ENCODE results near the gene SAMSN1. TPM values are rescaled to one million over a fixed set of nuclear protein-coding genes. Genes with fewer than 3 reads are reported as not detected.

The SAMSN1 gene
- total and polyA plus RNA-seq, 7 donors, result 4.4 to 16.4 (median 7.5) TPM

GRCh38 chr21:14582934-14583628, 37.0 kb upstream of the SAMSN1 start:
- intact Hi-C loops (cut with DNase I), result no loop called here
- no peak overlapping the region for H3K27ac ChIP-seq
- no peaks in the 10 kb centered on the region for H3K27me3 ChIP-seq
- TF ChIP-seq POLR2AphosphoS5 (IDR thresholded peaks at IDR 0.05), result no peak
- no peak for TF ChIP-seq POLR2A (IDR thresholded peaks at IDR 0.05)
- TF ChIP-seq, protein P1, sequence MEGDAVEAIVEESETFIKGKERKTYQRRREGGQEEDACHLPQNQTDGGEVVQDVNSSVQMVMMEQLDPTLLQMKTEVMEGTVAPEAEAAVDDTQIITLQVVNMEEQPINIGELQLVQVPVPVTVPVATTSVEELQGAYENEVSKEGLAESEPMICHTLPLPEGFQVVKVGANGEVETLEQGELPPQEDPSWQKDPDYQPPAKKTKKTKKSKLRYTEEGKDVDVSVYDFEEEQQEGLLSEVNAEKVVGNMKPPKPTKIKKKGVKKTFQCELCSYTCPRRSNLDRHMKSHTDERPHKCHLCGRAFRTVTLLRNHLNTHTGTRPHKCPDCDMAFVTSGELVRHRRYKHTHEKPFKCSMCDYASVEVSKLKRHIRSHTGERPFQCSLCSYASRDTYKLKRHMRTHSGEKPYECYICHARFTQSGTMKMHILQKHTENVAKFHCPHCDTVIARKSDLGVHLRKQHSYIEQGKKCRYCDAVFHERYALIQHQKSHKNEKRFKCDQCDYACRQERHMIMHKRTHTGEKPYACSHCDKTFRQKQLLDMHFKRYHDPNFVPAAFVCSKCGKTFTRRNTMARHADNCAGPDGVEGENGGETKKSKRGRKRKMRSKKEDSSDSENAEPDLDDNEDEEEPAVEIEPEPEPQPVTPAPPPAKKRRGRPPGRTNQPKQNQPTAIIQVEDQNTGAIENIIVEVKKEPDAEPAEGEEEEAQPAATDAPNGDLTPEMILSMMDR (IDR thresholded peaks at IDR 0.05), result no peak
- no peak for TF ChIP-seq EP300 (IDR thresholded peaks at IDR 0.05)
- no peaks in the 10 kb centered on the region for H3K36me3 ChIP-seq
- H3K4me1 ChIP-seq, result no peaks in the 10 kb centered on the region
- no peak overlapping the region for H3K4me3 ChIP-seq
- 87 to 93% methylated on average over 10 of the region's 10 CpGs for WGBS, 2 donors
- no peaks in the 10 kb centered on the region for H3K9me3 ChIP-seq
- DNase-seq, result no peak

- H3K4me1 ChIP-seq, result no peaks in the 10 kb centered on the region
- intact Hi-C loops (cut with DNase I), result no loop called here
- no peak overlapping the region for H3K4me3 ChIP-seq
- TF ChIP-seq POLR2A (IDR thresholded peaks at IDR 0.05) (no peak), POLR2AphosphoS5 (IDR thresholded peaks at IDR 0.05) (no peak), EP300 (IDR thresholded peaks at IDR 0.05) (no peak)
- TF ChIP-seq, protein P1 (IDR thresholded peaks at IDR 0.05), result no peak
- H3K27ac ChIP-seq, result no peak overlapping the region
- no peak for DNase-seq
- 85 to 90% methylated on average over 6 of the region's 6 CpGs for WGBS, 2 donors
- H3K27me3 ChIP-seq, result no peaks in the 10 kb centered on the region
- H3K36me3 ChIP-seq, result no peaks in the 10 kb centered on the region
- H3K9me3 ChIP-seq, result no peaks in the 10 kb centered on the region
Measured at GRCh38 chr21:14581902-14582457, 35.9 kb upstream of the SAMSN1 start.

DNA sequence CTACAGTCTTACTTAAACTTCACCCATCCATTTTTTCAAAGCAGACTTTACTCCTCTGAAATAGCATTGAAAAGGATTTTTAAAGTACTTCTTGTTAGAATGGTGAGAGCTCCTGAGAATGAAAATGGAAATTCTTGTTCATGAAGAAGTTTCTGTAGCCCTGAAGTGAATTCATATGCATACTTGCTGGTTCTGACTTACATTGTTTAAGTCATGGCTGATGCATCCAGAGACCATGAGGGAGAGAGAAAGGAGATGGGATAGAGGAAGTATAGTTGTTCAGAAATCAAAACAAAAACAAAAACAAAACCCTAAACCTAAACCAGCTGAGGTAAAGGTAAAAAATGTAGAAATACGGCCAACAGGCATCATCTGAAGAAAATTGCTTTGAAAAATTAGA, 27.1 kb upstream of the SAMSN1 start:
- DNase-seq, result no peak
- intact Hi-C loops (cut with DNase I), result no loop called here
- H3K27ac ChIP-seq, result no peak overlapping the region
- no peaks in the 10 kb centered on the region for H3K4me1 ChIP-seq
- H3K27me3 ChIP-seq, result no peaks in the 10 kb centered on the region
- no peaks in the 10 kb centered on the region for H3K9me3 ChIP-seq
- TF ChIP-seq POLR2AphosphoS5 (IDR thresholded peaks at IDR 0.05), result no peak
- TF ChIP-seq POLR2A (IDR thresholded peaks at IDR 0.05), result no peak
- WGBS, 2 donors, result 87 to 96% methylated on average over 1 of the region's 1 CpG
- no peak overlapping the region for H3K4me3 ChIP-seq
- no peaks in the 10 kb centered on the region for H3K36me3 ChIP-seq

DNA sequence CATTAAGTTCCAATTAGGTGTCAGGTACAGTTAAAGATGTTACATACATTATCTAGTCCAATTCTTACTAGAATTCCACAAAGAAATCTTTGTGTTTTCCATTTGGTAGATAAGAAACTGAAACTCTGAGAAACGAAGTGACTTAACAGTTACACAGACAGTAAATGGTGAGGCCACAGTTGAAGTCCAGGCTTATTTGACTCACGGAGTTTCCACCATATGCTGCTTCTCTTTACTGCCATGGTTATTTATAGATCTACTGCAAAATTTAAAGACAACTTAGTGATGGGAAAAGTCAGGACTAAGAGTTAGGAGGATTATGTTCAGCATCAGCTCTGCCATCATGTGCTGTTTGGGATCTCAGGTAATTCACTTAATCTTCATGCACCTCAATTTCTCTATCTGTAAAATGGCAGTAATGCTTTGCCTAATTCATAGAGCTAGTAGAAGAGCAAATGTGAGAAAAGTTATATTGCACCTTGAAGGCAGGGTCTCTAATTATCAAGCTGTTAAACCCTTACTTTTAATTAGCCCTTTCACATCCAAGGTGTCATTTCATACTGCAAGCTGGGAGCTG, 26.2 kb upstream of the SAMSN1 start:
- H3K27me3 ChIP-seq, result no peaks in the 10 kb centered on the region
- intact Hi-C loops (cut with DNase I), result no loop called here
- H3K4me3 ChIP-seq, result no peak overlapping the region
- DNase-seq, result no peak
- whole genome bisulfite sequencing, 2 donors, result 59 to 60% methylated on average over 2 of the region's 2 CpGs
- H3K27ac ChIP-seq, result no peak overlapping the region
- H3K4me1 ChIP-seq, result no peaks in the 10 kb centered on the region
- no peaks in the 10 kb centered on the region for H3K9me3 ChIP-seq
- TF ChIP-seq POLR2AphosphoS5 (IDR thresholded peaks at IDR 0.05) (no peak), POLR2A (IDR thresholded peaks at IDR 0.05) (no peak), EP300 (IDR thresholded peaks at IDR 0.05) (no peak)
- TF ChIP-seq, protein P1 (IDR thresholded peaks at IDR 0.05), result no peak
- no peaks in the 10 kb centered on the region for H3K36me3 ChIP-seq

- intact Hi-C loops (cut with DNase I), result no loop called here
- DNase-seq, result no peak
- H3K4me1 ChIP-seq, result no peaks in the 10 kb centered on the region
- WGBS, 2 donors, result 91 to 95% methylated on average over 6 of the region's 6 CpGs
- no peaks in the 10 kb centered on the region for H3K27me3 ChIP-seq
- no peaks in the 10 kb centered on the region for H3K9me3 ChIP-seq
- no peak overlapping the region for H3K4me3 ChIP-seq
- H3K27ac ChIP-seq, result no peak overlapping the region
- no peaks in the 10 kb centered on the region for H3K36me3 ChIP-seq
- TF ChIP-seq POLR2A (IDR thresholded peaks at IDR 0.05), result no peak
- no peak for TF ChIP-seq EP300 (IDR thresholded peaks at IDR 0.05)
- TF ChIP-seq POLR2AphosphoS5 (IDR thresholded peaks at IDR 0.05), result no peak
- TF ChIP-seq, protein P1 (IDR thresholded peaks at IDR 0.05), result no peak
Measured at GRCh38 chr21:14569868-14570267, 23.8 kb upstream of the SAMSN1 start.
